ENCODE measurements around the gene AK1.

Gene AK1

DNA sequence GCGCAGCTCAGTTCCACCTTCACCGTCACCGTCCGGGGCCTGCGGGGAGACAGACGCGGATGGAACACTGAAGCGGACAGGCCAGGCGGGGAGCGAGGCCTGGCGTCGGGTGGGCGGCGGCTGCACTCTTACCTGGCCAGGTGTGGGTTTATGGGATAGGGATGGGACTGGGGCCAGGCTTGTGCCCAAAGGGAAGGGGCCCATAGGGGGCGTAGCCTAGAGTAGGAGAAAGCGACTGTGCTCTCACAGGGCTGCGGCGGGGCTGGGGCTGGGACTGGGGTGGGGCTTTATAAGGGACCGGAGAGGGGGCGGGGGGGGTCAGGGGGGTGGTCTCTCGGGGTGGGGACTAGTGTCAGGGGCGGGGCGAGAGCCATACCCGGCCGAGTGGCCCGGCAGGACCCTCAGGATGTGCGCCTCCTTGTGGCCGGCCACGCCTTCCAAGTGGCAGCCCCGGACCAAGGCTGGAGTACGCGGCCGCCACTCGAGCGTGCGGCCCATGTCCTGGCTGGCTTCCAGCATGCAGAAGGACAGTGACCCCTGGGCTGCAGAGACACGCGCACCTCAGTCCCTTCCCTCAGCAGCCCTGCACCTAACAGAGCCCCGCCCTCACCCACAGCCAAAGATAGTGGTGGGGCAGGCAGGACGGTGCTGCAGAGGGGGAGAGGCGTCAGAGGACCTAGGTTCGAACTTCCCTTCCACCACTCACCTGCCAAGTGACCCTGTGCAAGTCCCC lies 52.0 kb downstream of the AK1 start:
- no peak for DNase-seq (ENCODE audit: low read depth in 1 of 2, low spot score in 1 of 2)

- DNase-seq (ENCODE audit: low read depth in 1 of 2, low spot score in 1 of 2), result no peak
Measured at GRCh38 chr9:127822108-127822507, 55.4 kb downstream of the AK1 start.

DNA sequence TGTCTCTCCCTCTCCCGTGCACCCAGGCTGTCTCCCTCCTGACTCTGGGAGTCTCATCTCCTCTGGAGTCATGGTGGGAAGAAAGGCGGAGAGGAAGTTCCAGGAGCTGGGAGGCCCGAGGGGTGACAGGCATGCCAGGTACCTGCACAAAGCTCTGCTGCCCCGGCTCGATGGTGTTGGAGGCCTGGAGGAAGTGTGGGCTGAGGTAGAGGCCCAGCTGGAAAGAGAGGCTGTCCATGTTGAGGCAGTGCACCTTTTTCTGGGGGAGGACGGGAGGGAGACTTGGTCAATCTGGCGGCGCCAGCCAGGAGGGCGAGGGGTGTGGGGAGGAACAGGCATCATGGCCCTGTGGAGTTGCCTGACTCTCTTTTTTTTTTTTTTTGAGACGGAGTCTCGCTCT lies 58.9 kb downstream of the AK1 start:
- DNase-seq (ENCODE audit: low read depth in 1 of 2, low spot score in 1 of 2), result no peak

- DNase-seq (ENCODE audit: low read depth in 1 of 2, low spot score in 1 of 2), result no peak
Measured at GRCh38 chr9:127817881-127818434, 59.5 kb downstream of the AK1 start.

GRCh38 chr9:127816728-127817127 lies 60.7 kb downstream of the AK1 start:
- DNase-seq (ENCODE audit: low read depth in 1 of 2, low spot score in 1 of 2), result no peak
